ENCODE results near the gene FAM187B. TPM values are rescaled to one million over a fixed set of nuclear protein-coding genes. Genes with fewer than 3 reads are reported as not detected.

Gene FAM187B
- total RNA-seq, 1 experiment from 2014 or later = not detected

DNA sequence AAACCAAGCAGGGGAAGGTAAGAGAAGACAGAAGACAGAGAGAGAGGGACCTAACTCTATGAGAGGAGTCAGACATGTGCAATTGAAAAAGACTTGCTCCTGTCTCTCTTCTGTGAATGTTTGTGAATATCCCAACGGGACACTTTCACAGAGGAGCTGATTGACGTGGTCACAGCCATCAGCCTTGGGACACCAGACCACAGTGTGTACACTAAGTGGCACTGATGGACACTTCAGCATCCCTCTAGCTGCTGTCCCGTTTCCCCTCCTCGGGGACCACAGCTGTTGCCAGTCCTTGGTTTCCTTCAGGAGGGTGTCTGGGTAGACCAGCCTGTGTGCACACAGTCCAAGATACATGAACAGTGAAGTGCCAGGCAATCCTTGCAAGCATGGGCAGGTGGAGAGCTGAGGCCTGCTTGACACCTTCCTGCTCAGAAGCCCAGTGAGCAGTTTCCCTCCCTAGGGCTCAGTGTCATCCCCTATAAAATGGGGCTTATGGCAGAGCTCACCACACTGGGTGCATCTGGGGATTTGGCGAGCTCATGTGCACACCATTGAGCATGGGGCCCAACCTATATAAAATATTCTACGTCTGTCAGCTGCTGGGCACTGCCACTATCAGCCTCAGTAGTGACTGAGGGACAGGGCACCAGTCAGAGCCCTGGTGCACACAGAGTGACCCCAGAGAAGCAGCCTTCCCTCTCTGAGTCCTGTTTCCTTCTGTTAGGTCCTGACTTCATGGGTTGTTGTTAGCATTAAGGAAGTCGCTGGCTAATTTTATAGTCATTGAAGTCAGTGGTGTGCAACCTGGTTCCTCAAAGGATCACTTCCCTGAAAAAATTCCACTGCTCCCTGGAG lies 36.0 kb upstream of the FAM187B start:
- peak overlapping the region; percentile 38 for H3K27ac Mint-ChIP-seq (ENCODE audit: unreplicated experiment)
- TF ChIP-seq, protein P1, sequence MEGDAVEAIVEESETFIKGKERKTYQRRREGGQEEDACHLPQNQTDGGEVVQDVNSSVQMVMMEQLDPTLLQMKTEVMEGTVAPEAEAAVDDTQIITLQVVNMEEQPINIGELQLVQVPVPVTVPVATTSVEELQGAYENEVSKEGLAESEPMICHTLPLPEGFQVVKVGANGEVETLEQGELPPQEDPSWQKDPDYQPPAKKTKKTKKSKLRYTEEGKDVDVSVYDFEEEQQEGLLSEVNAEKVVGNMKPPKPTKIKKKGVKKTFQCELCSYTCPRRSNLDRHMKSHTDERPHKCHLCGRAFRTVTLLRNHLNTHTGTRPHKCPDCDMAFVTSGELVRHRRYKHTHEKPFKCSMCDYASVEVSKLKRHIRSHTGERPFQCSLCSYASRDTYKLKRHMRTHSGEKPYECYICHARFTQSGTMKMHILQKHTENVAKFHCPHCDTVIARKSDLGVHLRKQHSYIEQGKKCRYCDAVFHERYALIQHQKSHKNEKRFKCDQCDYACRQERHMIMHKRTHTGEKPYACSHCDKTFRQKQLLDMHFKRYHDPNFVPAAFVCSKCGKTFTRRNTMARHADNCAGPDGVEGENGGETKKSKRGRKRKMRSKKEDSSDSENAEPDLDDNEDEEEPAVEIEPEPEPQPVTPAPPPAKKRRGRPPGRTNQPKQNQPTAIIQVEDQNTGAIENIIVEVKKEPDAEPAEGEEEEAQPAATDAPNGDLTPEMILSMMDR (IDR thresholded peaks at IDR 0.05; ENCODE audit: unreplicated experiment) = no peak
- intact Hi-C loops (cut with micrococcal nuclease; ENCODE audit: unreplicated experiment) = no loop called here

DNA sequence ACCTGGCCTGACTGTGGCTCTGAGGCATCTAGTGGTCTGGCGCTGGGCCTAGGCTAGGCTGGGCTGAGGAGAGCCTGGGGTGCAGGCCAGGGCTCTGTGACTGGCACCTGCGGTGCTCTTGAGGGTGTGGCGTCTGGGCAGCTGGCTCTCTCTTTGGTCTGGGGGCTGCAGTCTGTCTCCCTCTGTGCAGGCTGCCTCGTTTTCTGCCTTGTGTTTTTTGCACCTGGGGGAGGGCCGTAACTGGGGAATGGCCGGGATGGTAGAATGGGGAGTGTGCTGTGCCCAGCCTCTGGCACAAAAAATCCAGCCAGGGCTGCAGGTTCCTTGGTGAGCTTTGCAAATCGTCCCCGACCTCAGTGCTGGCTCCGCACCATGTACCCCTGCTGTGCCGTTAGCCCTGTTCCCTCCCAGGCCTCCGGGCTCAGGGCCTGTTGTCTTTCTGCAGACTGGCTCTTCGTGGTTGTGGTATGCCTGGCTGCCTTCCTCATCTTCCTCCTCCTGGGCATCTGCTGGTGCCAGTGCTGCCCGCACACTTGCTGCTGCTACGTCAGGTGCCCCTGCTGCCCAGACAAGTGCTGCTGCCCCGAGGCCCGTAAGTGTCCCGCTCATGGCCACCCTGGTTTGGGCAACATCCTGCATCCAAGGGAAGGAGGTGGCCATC lies 33.7 kb upstream of the FAM187B start:
- BruUV-seq (replicated peaks) = no TSS peak
- intact Hi-C loops (cut with micrococcal nuclease; ENCODE audit: unreplicated experiment) = no loop called here
- Mint-ChIP-seq H3K27me3 (ENCODE audit: unreplicated experiment) (no peaks in the 10 kb centered on the region), H3K4me3 (ENCODE audit: low read depth, unreplicated experiment) (no peak overlapping the region), H3K9me3 (ENCODE audit: low read depth, unreplicated experiment) (no peaks in the 10 kb centered on the region), H3K36me3 (ENCODE audit: insufficient read depth, unreplicated experiment) (peaks cover 93% of the 10 kb centered on the region), H3K27ac (ENCODE audit: unreplicated experiment) (no peak overlapping the region), H3K4me1 (ENCODE audit: low read depth, unreplicated experiment) (peaks cover 17% of the 10 kb centered on the region)
- TF ChIP-seq, protein P1 (IDR thresholded peaks at IDR 0.05; ENCODE audit: unreplicated experiment) = no peak
- no peak for DNase-seq
- CTCF ChIA-PET = no interaction called here

More for the DNA sequence above, 36.0 kb upstream of the FAM187B start:
- Mint-ChIP-seq H3K9me3 (ENCODE audit: low read depth, unreplicated experiment) (no peaks in the 10 kb centered on the region), H3K27me3 (ENCODE audit: unreplicated experiment) (no peaks in the 10 kb centered on the region), H3K36me3 (ENCODE audit: insufficient read depth, unreplicated experiment) (peaks cover 94% of the 10 kb centered on the region), H3K4me1 (ENCODE audit: low read depth, unreplicated experiment) (peaks cover 17% of the 10 kb centered on the region), H3K4me3 (ENCODE audit: low read depth, unreplicated experiment) (no peak overlapping the region)
- DNase-seq = no peak
- BruUV-seq (replicated peaks) = no TSS peak
- CTCF ChIA-PET = no interaction called here

DNA sequence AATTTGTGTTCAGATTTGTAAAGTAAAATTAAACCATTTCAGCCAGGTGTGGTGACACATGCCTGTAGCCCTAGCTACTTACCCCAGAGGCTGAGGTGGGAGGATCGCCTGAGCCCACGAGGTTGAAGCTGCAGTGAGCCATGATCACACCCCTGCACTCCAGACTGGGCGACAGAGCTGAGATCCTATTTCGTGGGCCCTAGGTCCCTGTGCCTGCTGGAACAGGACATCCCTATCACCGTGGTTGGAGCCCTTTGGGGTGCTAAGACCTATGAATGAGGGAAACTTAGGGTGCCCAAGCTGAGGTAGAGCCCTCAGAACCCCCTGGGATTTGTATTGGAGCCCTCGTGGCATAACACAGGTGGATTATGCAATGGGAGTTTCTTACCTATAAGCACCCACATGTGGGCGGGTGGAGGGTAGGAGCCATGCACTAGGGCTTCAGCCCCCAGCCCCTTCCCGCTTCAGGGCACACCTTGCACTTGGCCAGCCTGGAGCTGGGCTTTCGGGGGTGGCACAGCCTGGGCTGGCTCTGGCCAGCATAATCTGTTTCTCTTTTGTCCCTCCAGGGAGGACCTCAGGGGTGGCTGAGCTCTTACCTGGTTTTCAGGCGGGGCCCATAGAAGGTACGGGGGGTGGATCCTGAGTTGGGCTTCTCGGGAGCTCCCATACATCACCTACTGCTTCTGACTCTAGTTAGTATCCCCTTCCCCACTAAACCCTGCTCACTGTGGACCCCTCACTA lies 33.0 kb upstream of the FAM187B start:
- intact Hi-C loops (cut with micrococcal nuclease; ENCODE audit: unreplicated experiment) = no loop called here
- H3K27ac Mint-ChIP-seq (ENCODE audit: unreplicated experiment) = peak overlapping the region; percentile 58
- no peaks in the 10 kb centered on the region for H3K9me3 Mint-ChIP-seq (ENCODE audit: low read depth, unreplicated experiment)
- H3K4me3 Mint-ChIP-seq (ENCODE audit: low read depth, unreplicated experiment) = no peak overlapping the region
- TF ChIP-seq, protein P1 (IDR thresholded peaks at IDR 0.05; ENCODE audit: unreplicated experiment) = no peak
- peaks cover 93% of the 10 kb centered on the region for H3K36me3 Mint-ChIP-seq (ENCODE audit: insufficient read depth, unreplicated experiment)
- no peaks in the 10 kb centered on the region for H3K27me3 Mint-ChIP-seq (ENCODE audit: unreplicated experiment)
- CTCF ChIA-PET = no interaction called here
- no peak for DNase-seq
- no TSS peak for BruUV-seq (replicated peaks)
- peaks cover 17% of the 10 kb centered on the region for H3K4me1 Mint-ChIP-seq (ENCODE audit: low read depth, unreplicated experiment)

DNA sequence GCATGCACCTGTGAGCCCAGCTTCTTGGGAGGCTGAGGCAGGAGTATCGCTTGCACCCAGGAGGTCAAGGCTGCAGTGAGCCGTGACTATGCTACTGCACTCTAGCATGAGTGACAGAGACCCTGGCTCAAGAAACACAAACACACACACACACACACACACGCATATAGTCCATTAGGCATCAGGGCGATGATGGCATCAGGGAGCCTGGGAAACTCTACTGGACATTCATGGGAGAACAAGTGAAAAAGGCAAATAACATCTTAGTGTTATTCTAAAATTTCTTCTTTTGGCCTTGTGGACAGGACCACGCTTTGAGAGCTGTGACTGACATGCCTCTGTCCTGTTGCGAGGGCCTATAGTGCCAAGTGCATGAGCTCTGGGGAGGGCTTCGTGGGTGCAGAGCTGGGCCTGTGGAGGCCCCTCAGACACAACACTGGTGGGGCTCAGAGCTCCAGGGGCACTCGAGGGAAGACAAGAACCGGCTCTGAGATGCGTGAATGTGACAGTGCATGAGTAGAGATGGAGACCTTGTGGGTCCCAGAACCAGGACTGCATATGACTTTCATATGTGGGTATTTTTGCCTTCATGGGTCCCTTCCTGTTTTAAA lies 32.3 kb upstream of the FAM187B start:
- peak overlapping the region; percentile 58 for H3K27ac Mint-ChIP-seq (ENCODE audit: unreplicated experiment)

More for the DNA sequence above, 32.3 kb upstream of the FAM187B start:
- peaks cover 93% of the 10 kb centered on the region for H3K36me3 Mint-ChIP-seq (ENCODE audit: insufficient read depth, unreplicated experiment)
- CTCF ChIA-PET = no interaction called here
- no peak overlapping the region for H3K4me3 Mint-ChIP-seq (ENCODE audit: low read depth, unreplicated experiment)
- intact Hi-C loops (cut with micrococcal nuclease; ENCODE audit: unreplicated experiment) = no loop called here
- no peaks in the 10 kb centered on the region for H3K9me3 Mint-ChIP-seq (ENCODE audit: low read depth, unreplicated experiment)
- H3K4me1 Mint-ChIP-seq (ENCODE audit: low read depth, unreplicated experiment) = peaks cover 16% of the 10 kb centered on the region
- no peaks in the 10 kb centered on the region for H3K27me3 Mint-ChIP-seq (ENCODE audit: unreplicated experiment)
- no TSS peak for BruUV-seq (replicated peaks)
- no peak for DNase-seq
- TF ChIP-seq, protein P1 (IDR thresholded peaks at IDR 0.05; ENCODE audit: unreplicated experiment) = no peak
